ENCODE measurements around the gene CATSPER3. TPM values are rescaled to one million over a fixed set of nuclear protein-coding genes. Genes with fewer than 3 reads are reported as not detected.

The CATSPER3 gene
- total RNA-seq, 1 donor from 2014 or later, result 1.0 TPM

- DNase-seq (ENCODE audit: low spot score), result no peak
These were observed 73.5 kb downstream of the CATSPER3 start for GRCh38 chr5:135041145-135041587.

- no peak for DNase-seq (ENCODE audit: low spot score)
These were observed 74.0 kb downstream of the CATSPER3 start for GRCh38 chr5:135041726-135042125.

- no peak for DNase-seq (ENCODE audit: low spot score)
These were observed 74.9 kb downstream of the CATSPER3 start for GRCh38 chr5:135042595-135042994.

- no peak for DNase-seq (ENCODE audit: low spot score)
These were observed 77.8 kb downstream of the CATSPER3 start for GRCh38 chr5:135045488-135045887.

- DNase-seq (ENCODE audit: low spot score), result no peak
These were observed 79.1 kb downstream of the CATSPER3 start for GRCh38 chr5:135046661-135047346.

GRCh38 chr5:135047347-135047695, 79.6 kb downstream of the CATSPER3 start:
- DNase-seq (ENCODE audit: low spot score), result no peak

GRCh38 chr5:135048286-135048685, 80.6 kb downstream of the CATSPER3 start:
- no peak for DNase-seq (ENCODE audit: low spot score)

GRCh38 chr5:135048930-135049329, 81.2 kb downstream of the CATSPER3 start:
- DNase-seq (ENCODE audit: low spot score), result no peak

- DNase-seq (ENCODE audit: low spot score), result no peak
These were observed 82.6 kb downstream of the CATSPER3 start for GRCh38 chr5:135050244-135050767.

GRCh38 chr5:135051399-135051798, 83.7 kb downstream of the CATSPER3 start:
- no peak for DNase-seq (ENCODE audit: low spot score)

GRCh38 chr5:135051872-135052271, 84.2 kb downstream of the CATSPER3 start:
- no peak for DNase-seq (ENCODE audit: low spot score)

- no peak for DNase-seq (ENCODE audit: low spot score)
These were observed 84.9 kb downstream of the CATSPER3 start for GRCh38 chr5:135052511-135053145.

GRCh38 chr5:135053278-135053677, 85.6 kb downstream of the CATSPER3 start:
- DNase-seq (ENCODE audit: low spot score), result no peak

GRCh38 chr5:135053989-135054388, 86.3 kb downstream of the CATSPER3 start:
- DNase-seq (ENCODE audit: low spot score), result no peak

- DNase-seq (ENCODE audit: low spot score), result no peak
These were observed 86.8 kb downstream of the CATSPER3 start for GRCh38 chr5:135054546-135054945.

GRCh38 chr5:135055396-135055795, 87.7 kb downstream of the CATSPER3 start:
- DNase-seq (ENCODE audit: low spot score), result no peak

GRCh38 chr5:135056316-135057030, 88.8 kb downstream of the CATSPER3 start:
- DNase-seq (ENCODE audit: low spot score), result no peak

- no peak for DNase-seq (ENCODE audit: low spot score)
These were observed 89.5 kb downstream of the CATSPER3 start for GRCh38 chr5:135057233-135057632.

GRCh38 chr5:135058331-135058732, 90.6 kb downstream of the CATSPER3 start:
- no peak for DNase-seq (ENCODE audit: low spot score)

GRCh38 chr5:135059000-135059923, 91.6 kb downstream of the CATSPER3 start:
- DNase-seq (ENCODE audit: low spot score), result no peak

- DNase-seq (ENCODE audit: low spot score), result no peak
These were observed 92.3 kb downstream of the CATSPER3 start for GRCh38 chr5:135060021-135060420.

GRCh38 chr5:135061001-135061400, 93.3 kb downstream of the CATSPER3 start:
- no peak for DNase-seq (ENCODE audit: low spot score)
